T-helper 1 cell treated with Interleukin-12 subunit alpha and Interleukin-12 subunit beta and Interleukin-4 antibody, amounts not matched to agents 30 ng/mL and 1 ng/mL, for 36 hours (primary cell): ENCODE measurements around the gene RPH3AL. TPM values are rescaled to one million over a fixed set of nuclear protein-coding genes. Genes with fewer than 3 reads are reported as not detected.
"Not testable (repeated sequence)": the region's sequence is repeated elsewhere in the genome, so short reads cannot be mapped to it uniquely, and the experiment has no call there.

Source experiments
- intact Hi-C: fragments of 100-400 bp; cut with micrococcal nuclease; formaldehyde crosslinking; loops from one replicate; pipeline ENCODE4 v1.15.1; 2024
- total RNA-seq: library from RNA; stranded (reverse); gene quantifications from 2 replicates; pipeline ENCODE4 v1.2.3, GENCODE V29; 2022

The RPH3AL gene
- total RNA-seq, 1 donor from 2014 or later: 2.6 TPM

GRCh38 chr17:320809-321385, 31.7 kb downstream of the RPH3AL start:
- intact Hi-C loops: no loop called here

GRCh38 chr17:320139-320538, 32.5 kb downstream of the RPH3AL start:
- intact Hi-C loops: no loop called here

- intact Hi-C loops: no loop called here
Observed at GRCh38 chr17:319266-319665, 33.3 kb downstream of the RPH3AL start.

- intact Hi-C loops: not testable (repeated sequence)
Observed at GRCh38 chr17:317070-317469, 35.5 kb downstream of the RPH3AL start.

- intact Hi-C loops: not testable (repeated sequence)
Observed at GRCh38 chr17:315399-315798, 37.2 kb downstream of the RPH3AL start.

- intact Hi-C loops: not testable (repeated sequence)
Observed at GRCh38 chr17:314614-314944, 38.0 kb downstream of the RPH3AL start.

GRCh38 chr17:313911-314613, 38.5 kb downstream of the RPH3AL start:
- intact Hi-C loops: no loop called here

- intact Hi-C loops: no loop called here
Observed at GRCh38 chr17:313231-313630, 39.4 kb downstream of the RPH3AL start.

- intact Hi-C loops: no loop called here
Observed at GRCh38 chr17:312476-313148, 40.0 kb downstream of the RPH3AL start.

- intact Hi-C loops: no loop called here
Observed at GRCh38 chr17:311119-311782, 41.4 kb downstream of the RPH3AL start.

GRCh38 chr17:310111-311010, 42.2 kb downstream of the RPH3AL start:
- intact Hi-C loops: no loop called here

GRCh38 chr17:309361-309888, 43.2 kb downstream of the RPH3AL start:
- intact Hi-C loops: no loop called here

- intact Hi-C loops: no loop called here
Observed at GRCh38 chr17:307741-308507, 44.7 kb downstream of the RPH3AL start.

- intact Hi-C loops: no loop called here
Observed at GRCh38 chr17:307295-307691, 45.3 kb downstream of the RPH3AL start.

- intact Hi-C loops: no loop called here
Observed at GRCh38 chr17:306536-307294, 45.9 kb downstream of the RPH3AL start.

GRCh38 chr17:306116-306515, 46.5 kb downstream of the RPH3AL start:
- intact Hi-C loops: no loop called here

GRCh38 chr17:305090-305976, 47.3 kb downstream of the RPH3AL start:
- intact Hi-C loops: no loop called here

- intact Hi-C loops: no loop called here
Observed at GRCh38 chr17:304461-304860, 48.1 kb downstream of the RPH3AL start.
